Parathyroid adenoma (tissue), 2 donors: ENCODE measurements around the gene NBAS.
"Not testable (repeated sequence)": the region's sequence is repeated elsewhere in the genome, so short reads cannot be mapped to it uniquely, and the experiment has no call there.

ENCODE experiments used
- H2AFZ ChIP-seq: fragments of 300-600 bp; sonication (generic); one replicate; pipeline ENCODE4 v1.7.0; 2017; ENCODE audit warnings: antibody characterized with exemption, mild to moderate bottlenecking
- H3K27ac ChIP-seq: fragments of 300-600 bp; sonication (generic); one replicate; pipeline ENCODE4 v1.7.0; 2017
- H3K27me3 ChIP-seq: fragments of 300-600 bp; sonication (generic); one replicate; pipeline ENCODE4 v1.7.0; 2017; ENCODE audit warnings: low read length; ENCODE audit not compliant: control insufficient read depth, insufficient read depth
- H3K36me3 ChIP-seq: fragments of 300-600 bp; sonication (generic); one replicate; pipeline ENCODE4 v1.7.0; 2017; ENCODE audit warnings: low read length; ENCODE audit not compliant: control insufficient read depth, insufficient read depth
- H3K4me1 ChIP-seq: fragments of 300-600 bp; sonication (generic); one replicate; pipeline ENCODE4 v1.7.0; 2017; ENCODE audit warnings: control low read depth
- H3K4me2 ChIP-seq: fragments of 300-600 bp; sonication (generic); one replicate; pipeline ENCODE4 v1.7.0; 2017; ENCODE audit warnings: low read length
- H3K4me3 ChIP-seq: fragments of 300-600 bp; sonication (generic); one replicate; pipeline ENCODE4 v1.7.0; 2017; ENCODE audit warnings: low read depth, low read length
- H3K79me2 ChIP-seq: fragments of 300-600 bp; sonication (generic); one replicate; pipeline ENCODE4 v1.7.0; 2017; ENCODE audit warnings: control low read depth
- H3K9ac ChIP-seq: fragments of 300-600 bp; sonication (generic); one replicate; pipeline ENCODE4 v1.7.0; 2017; ENCODE audit warnings: mild to moderate bottlenecking
- H3K9me3 ChIP-seq: fragments of 300-600 bp; sonication (generic); one replicate; pipeline ENCODE4 v1.7.0; 2017; ENCODE audit warnings: low read length; ENCODE audit not compliant: control insufficient read depth
- TF ChIP-seq, protein P1 (sequence below): fragments of 300-600 bp; sonication (generic); IDR thresholded peaks from one replicate; pipeline ENCODE4 v1.7.0; 2017; ENCODE audit warnings: antibody characterized with exemption, mild to moderate bottlenecking
- donor health status: primary hyperparathyroidism.

Gene NBAS

GRCh38 chr2:15412309-15412708 is 148.8 kb downstream of the NBAS start:
- no peak overlapping the region for H3K4me3 ChIP-seq
- H3K9me3 ChIP-seq = no peaks in the 10 kb centered on the region
- H3K4me2 ChIP-seq = no peak overlapping the region
- H3K27ac ChIP-seq = no peak overlapping the region
- no peaks in the 10 kb centered on the region for H3K36me3 ChIP-seq
- no peak overlapping the region for H2AFZ ChIP-seq
- TF ChIP-seq, protein P1, sequence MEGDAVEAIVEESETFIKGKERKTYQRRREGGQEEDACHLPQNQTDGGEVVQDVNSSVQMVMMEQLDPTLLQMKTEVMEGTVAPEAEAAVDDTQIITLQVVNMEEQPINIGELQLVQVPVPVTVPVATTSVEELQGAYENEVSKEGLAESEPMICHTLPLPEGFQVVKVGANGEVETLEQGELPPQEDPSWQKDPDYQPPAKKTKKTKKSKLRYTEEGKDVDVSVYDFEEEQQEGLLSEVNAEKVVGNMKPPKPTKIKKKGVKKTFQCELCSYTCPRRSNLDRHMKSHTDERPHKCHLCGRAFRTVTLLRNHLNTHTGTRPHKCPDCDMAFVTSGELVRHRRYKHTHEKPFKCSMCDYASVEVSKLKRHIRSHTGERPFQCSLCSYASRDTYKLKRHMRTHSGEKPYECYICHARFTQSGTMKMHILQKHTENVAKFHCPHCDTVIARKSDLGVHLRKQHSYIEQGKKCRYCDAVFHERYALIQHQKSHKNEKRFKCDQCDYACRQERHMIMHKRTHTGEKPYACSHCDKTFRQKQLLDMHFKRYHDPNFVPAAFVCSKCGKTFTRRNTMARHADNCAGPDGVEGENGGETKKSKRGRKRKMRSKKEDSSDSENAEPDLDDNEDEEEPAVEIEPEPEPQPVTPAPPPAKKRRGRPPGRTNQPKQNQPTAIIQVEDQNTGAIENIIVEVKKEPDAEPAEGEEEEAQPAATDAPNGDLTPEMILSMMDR = no peak
- H3K27me3 ChIP-seq = no peaks in the 10 kb centered on the region
- no peaks in the 10 kb centered on the region for H3K79me2 ChIP-seq
- H3K4me1 ChIP-seq = no peaks in the 10 kb centered on the region
- H3K9ac ChIP-seq = no peak overlapping the region

DNA sequence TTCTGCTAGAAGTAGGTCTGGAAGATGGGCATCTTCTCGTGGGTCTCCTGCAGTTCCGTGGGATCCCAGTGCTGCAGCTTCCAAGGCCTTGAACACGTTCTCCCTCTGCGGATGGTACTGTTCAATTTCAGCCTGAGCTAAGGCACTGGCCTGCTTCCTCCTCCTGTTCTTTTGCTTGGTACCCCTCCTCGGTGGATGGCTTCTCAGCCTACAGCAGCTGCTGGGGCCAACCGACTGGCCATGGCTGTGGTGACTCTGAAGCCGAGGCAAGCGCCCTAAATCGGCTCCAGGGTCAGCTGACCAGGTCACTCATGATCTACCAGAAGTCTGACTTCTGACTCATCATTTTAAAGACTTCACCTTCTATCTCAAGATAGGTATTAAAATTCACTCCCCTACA is 150.2 kb downstream of the NBAS start:
- Histone ChIP-seq H3K36me3 (no peaks in the 10 kb centered on the region), H3K9me3 (no peaks in the 10 kb centered on the region)

GRCh38 chr2:15408759-15409158 is 152.4 kb downstream of the NBAS start:
- H3K27ac ChIP-seq = no peak overlapping the region
- H3K79me2 ChIP-seq = no peaks in the 10 kb centered on the region
- H3K27me3 ChIP-seq = no peaks in the 10 kb centered on the region
- H2AFZ ChIP-seq = no peak overlapping the region
- no peaks in the 10 kb centered on the region for H3K9me3 ChIP-seq
- no peak overlapping the region for H3K4me3 ChIP-seq
- no peaks in the 10 kb centered on the region for H3K36me3 ChIP-seq
- TF ChIP-seq, protein P1 = no peak
- H3K4me2 ChIP-seq = no peak overlapping the region
- H3K4me1 ChIP-seq = no peaks in the 10 kb centered on the region
- H3K9ac ChIP-seq = no peak overlapping the region

More for the DNA sequence above, 150.2 kb downstream of the NBAS start:
- H3K4me3 ChIP-seq = no peak overlapping the region
- no peak overlapping the region for H2AFZ ChIP-seq
- TF ChIP-seq, protein P1 = no peak
- H3K27ac ChIP-seq = no peak overlapping the region
- H3K27me3 ChIP-seq = no peaks in the 10 kb centered on the region
- H3K4me2 ChIP-seq = no peak overlapping the region
- H3K79me2 ChIP-seq = no peaks in the 10 kb centered on the region
- H3K4me1 ChIP-seq = no peaks in the 10 kb centered on the region
- H3K9ac ChIP-seq = no peak overlapping the region

GRCh38 chr2:15407666-15408065 is 153.5 kb downstream of the NBAS start:
- TF ChIP-seq, protein P1 = no peak
- no peaks in the 10 kb centered on the region for H3K9me3 ChIP-seq
- no peak overlapping the region for H3K4me3 ChIP-seq
- no peak overlapping the region for H2AFZ ChIP-seq
- H3K79me2 ChIP-seq = no peaks in the 10 kb centered on the region
- no peak overlapping the region for H3K4me2 ChIP-seq
- no peaks in the 10 kb centered on the region for H3K36me3 ChIP-seq
- no peaks in the 10 kb centered on the region for H3K27me3 ChIP-seq
- H3K27ac ChIP-seq = no peak overlapping the region
- H3K9ac ChIP-seq = no peak overlapping the region
- H3K4me1 ChIP-seq = no peaks in the 10 kb centered on the region

GRCh38 chr2:15404511-15404910 is 156.6 kb downstream of the NBAS start:
- not testable (repeated sequence) for H3K27ac ChIP-seq, H3K9ac ChIP-seq, H3K4me3 ChIP-seq, H3K9me3 ChIP-seq, H3K4me2 ChIP-seq, H3K79me2 ChIP-seq, H3K4me1 ChIP-seq, H3K27me3 ChIP-seq, H2AFZ ChIP-seq, H3K36me3 ChIP-seq
